ENCODE measurements around the gene SST.

Gene SST

GRCh38 chr3:187677604-187678003 lies 7.4 kb upstream of the SST start:
- no peak overlapping the region for H3K9ac ChIP-seq
- no peaks in the 10 kb centered on the region for H3K27me3 ChIP-seq (ENCODE audit: insufficient read depth, low read depth)
- no peak for TF ChIP-seq CTCF (conservative IDR thresholded peaks at IDR 0.05; ENCODE audit: low read depth, low read length)
- no peak overlapping the region for H3K4me2 ChIP-seq
- H3K4me3 ChIP-seq (IDR thresholded peaks at IDR 0.05; ENCODE audit: insufficient read depth, low read depth, low read length) = no peak overlapping the region
- no peaks in the 10 kb centered on the region for H3K36me3 ChIP-seq (ENCODE audit: insufficient read depth)
- peaks cover 5% of the 10 kb centered on the region for H3K4me1 ChIP-seq (ENCODE audit: low read depth, poor library complexity, severe bottlenecking)
- H3K27ac ChIP-seq = no peak overlapping the region
- no peak overlapping the region for H2AFZ ChIP-seq (ENCODE audit: low read depth)
- no peaks in the 10 kb centered on the region for H4K20me1 ChIP-seq (ENCODE audit: insufficient read depth)
- H3K79me2 ChIP-seq (ENCODE audit: insufficient read depth, low read depth) = no peaks in the 10 kb centered on the region

GRCh38 chr3:187673012-187673411 lies 2.8 kb upstream of the SST start:
- Histone ChIP-seq H3K27ac (no peak overlapping the region), H3K9ac (no peak overlapping the region), H3K4me1 (ENCODE audit: low read depth, poor library complexity, severe bottlenecking) (no peaks in the 10 kb centered on the region), H3K4me3 (IDR thresholded peaks at IDR 0.05; ENCODE audit: insufficient read depth, low read depth, low read length) (no peak overlapping the region), H3K79me2 (ENCODE audit: insufficient read depth, low read depth) (no peaks in the 10 kb centered on the region), H4K20me1 (ENCODE audit: insufficient read depth) (no peaks in the 10 kb centered on the region), H2AFZ (ENCODE audit: low read depth) (no peak overlapping the region), H3K4me2 (no peak overlapping the region), H3K36me3 (ENCODE audit: insufficient read depth) (no peaks in the 10 kb centered on the region), H3K27me3 (ENCODE audit: insufficient read depth, low read depth) (no peaks in the 10 kb centered on the region)
- no peak for TF ChIP-seq CTCF (conservative IDR thresholded peaks at IDR 0.05; ENCODE audit: low read depth, low read length)

- no peak overlapping the region for H3K4me2 ChIP-seq
- no peaks in the 10 kb centered on the region for H3K4me1 ChIP-seq (ENCODE audit: low read depth, poor library complexity, severe bottlenecking)
- H3K27me3 ChIP-seq (ENCODE audit: insufficient read depth, low read depth) = no peaks in the 10 kb centered on the region
- H4K20me1 ChIP-seq (ENCODE audit: insufficient read depth) = no peaks in the 10 kb centered on the region
- no peaks in the 10 kb centered on the region for H3K79me2 ChIP-seq (ENCODE audit: insufficient read depth, low read depth)
- no peak overlapping the region for H3K4me3 ChIP-seq (IDR thresholded peaks at IDR 0.05; ENCODE audit: insufficient read depth, low read depth, low read length)
- no peaks in the 10 kb centered on the region for H3K36me3 ChIP-seq (ENCODE audit: insufficient read depth)
- H3K27ac ChIP-seq = no peak overlapping the region
- no peak overlapping the region for H2AFZ ChIP-seq (ENCODE audit: low read depth)
- no peak for TF ChIP-seq CTCF (conservative IDR thresholded peaks at IDR 0.05; ENCODE audit: low read depth, low read length)
- H3K9ac ChIP-seq = no peak overlapping the region
These were observed 2.7 kb downstream of the SST start for GRCh38 chr3:187667526-187667925.

- H3K27ac ChIP-seq = no peak overlapping the region
- H3K4me1 ChIP-seq (ENCODE audit: low read depth, poor library complexity, severe bottlenecking) = no peaks in the 10 kb centered on the region
- no peak overlapping the region for H3K4me3 ChIP-seq (IDR thresholded peaks at IDR 0.05; ENCODE audit: insufficient read depth, low read depth, low read length)
- no peak overlapping the region for H3K9ac ChIP-seq
- no peaks in the 10 kb centered on the region for H3K79me2 ChIP-seq (ENCODE audit: insufficient read depth, low read depth)
- no peak overlapping the region for H2AFZ ChIP-seq (ENCODE audit: low read depth)
- H3K27me3 ChIP-seq (ENCODE audit: insufficient read depth, low read depth) = no peaks in the 10 kb centered on the region
- TF ChIP-seq CTCF (conservative IDR thresholded peaks at IDR 0.05; ENCODE audit: low read depth, low read length) = no peak
- H3K4me2 ChIP-seq = no peak overlapping the region
- no peaks in the 10 kb centered on the region for H4K20me1 ChIP-seq (ENCODE audit: insufficient read depth)
- H3K36me3 ChIP-seq (ENCODE audit: insufficient read depth) = no peaks in the 10 kb centered on the region
These were observed 4.3 kb downstream of the SST start for GRCh38 chr3:187665764-187666402.
